Measurements from ENCODE around the gene CCDC106.

CCDC106 gene

DNA sequence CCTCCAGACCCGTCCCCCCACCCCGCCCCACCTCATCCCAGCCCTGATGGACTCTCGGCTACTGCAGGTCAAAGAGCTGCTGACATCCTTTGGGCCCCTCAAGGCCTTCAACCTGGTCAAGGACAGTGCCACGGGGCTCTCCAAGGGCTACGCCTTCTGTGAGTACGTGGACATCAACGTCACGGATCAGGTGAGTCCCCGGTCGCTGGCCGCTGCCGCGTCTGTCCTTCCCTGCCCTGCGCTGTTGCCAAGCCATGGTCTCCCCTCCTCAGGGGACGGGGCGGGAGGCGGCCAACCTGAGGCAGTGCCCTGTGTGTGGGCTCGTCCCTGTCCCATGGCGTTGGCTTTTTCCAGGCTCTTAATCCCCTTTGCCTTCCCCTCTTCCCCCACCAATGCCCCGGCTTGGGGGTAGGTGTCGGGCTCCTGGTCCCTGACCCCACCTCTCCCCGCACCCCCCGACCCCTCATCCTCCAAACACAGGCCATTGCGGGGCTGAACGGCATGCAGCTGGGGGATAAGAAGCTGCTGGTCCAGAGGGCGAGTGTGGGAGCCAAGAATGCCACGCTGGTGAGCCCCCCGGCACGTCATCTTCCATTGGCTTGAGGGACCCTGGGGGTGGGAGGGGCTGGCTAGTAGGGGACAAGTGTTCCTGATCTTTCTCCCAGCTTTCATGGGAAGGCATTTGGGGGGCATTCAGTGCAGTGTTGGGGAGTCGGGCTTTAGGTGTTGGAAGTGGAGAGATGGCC, 20.8 kb downstream of the CCDC106 start:
- DNase-seq (ENCODE audit: low read depth), result no peak

DNA sequence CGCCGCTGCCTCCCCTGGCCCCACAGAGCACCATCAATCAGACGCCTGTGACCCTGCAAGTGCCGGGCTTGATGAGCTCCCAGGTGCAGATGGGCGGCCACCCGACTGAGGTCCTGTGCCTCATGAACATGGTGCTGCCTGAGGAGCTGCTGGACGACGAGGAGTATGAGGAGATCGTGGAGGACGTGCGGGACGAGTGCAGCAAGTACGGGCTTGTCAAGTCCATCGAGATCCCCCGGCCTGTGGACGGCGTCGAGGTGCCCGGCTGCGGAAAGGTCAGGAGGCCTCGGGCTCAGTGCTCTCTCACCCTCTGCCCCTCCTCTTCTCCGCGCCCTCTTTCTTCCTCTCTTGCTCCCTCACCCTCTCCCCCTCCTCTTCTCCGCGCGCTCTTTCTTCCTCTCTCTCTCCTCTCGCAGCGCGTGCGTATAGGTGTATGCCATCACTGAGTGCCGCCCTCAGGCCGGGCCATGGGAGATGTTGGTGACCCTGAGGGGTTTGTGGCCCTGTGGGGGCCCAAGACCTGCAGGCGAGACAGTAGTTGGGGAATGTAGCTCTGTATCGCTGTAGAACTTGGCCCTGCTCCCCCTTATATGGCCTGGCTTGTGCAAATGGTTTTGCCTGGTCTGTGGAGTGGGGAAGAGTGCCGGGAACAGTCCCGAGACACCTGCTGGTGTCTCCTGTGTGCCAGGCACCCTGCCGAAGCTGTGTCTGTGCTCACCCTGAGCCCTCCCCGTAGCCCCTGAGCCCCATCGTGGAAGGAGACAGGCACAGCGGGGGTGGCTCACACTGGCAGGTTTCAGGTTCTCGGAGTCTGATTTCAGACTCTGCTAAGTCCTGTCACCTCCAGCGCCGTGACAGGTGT, 21.6 kb downstream of the CCDC106 start:
- no peak for DNase-seq (ENCODE audit: low read depth)

DNA sequence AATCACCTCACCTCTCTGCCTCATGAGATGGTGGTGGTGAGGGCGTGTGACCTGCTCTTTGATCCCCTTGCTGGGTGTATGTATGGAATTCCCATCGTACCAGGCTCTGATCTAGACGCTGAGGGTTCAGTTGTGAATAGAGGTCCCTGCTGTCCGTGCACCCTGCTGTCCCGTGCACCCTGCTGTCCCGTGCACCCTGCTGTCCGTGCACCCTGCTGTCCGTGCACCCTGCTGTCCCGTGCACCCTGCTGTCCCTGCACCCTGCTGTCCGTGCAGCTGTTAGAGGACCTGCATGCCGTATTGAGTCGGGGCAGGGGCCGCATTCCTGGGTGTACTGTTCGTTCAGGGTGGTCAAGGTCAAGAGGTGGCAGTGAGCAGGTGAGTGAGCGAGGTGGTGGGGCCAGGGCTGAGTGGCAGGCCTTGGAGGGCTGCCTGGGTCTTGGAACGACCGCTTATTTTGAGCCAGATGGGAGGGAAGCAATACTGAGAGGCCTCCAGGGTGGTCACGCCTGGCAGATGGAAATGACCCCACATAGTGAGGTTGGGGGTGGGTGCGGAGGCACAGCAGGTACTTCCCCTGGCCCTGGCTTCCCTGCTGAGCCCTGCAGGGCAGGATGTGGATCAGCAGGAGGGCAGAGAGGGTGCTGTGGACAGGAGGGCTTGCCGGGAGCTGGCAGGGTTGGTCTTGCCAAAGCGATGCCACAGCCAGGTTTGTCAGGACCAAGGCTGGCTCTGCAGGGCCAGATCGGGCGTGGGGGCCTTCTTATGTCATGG, 22.5 kb downstream of the CCDC106 start:
- DNase-seq (ENCODE audit: low read depth), result no peak

DNA sequence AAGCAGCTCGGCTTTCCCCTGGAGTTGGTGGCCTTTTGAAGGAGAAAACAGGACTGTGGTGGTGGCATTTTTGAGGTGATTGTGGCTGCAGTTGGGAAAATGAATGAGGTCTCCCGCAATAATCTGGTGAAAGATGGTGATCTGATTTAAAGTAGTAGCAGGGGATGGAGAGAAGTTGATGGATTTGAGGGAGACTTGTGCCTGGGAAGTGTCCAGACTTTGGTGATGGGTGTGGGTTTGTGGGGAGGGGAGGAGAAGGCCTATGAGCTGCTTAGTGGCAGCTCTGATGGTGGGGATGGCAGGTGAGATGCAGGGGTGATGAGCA, 23.0 kb downstream of the CCDC106 start:
- no peak for DNase-seq (ENCODE audit: low read depth)

DNA sequence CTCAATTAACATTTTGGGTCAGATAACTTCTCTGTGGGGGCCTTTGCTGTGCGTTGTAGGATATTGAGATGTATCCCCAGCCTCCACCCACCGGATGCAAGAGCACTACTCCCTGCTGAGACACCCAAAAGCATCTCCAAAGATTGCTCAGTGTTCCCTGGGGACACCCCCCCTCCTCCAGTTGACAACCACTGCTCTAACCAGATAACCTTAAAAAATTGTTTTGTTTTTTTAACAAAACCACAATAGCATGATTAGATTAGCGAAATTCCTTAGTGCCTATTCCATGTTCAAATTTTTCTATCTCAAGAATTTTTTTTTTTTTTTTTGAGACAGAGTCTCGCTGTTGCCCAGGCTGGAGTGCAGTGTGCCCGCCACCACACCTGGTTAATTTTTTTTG, 24.4 kb downstream of the CCDC106 start:
- DNase-seq (ENCODE audit: low read depth), result no peak

DNA sequence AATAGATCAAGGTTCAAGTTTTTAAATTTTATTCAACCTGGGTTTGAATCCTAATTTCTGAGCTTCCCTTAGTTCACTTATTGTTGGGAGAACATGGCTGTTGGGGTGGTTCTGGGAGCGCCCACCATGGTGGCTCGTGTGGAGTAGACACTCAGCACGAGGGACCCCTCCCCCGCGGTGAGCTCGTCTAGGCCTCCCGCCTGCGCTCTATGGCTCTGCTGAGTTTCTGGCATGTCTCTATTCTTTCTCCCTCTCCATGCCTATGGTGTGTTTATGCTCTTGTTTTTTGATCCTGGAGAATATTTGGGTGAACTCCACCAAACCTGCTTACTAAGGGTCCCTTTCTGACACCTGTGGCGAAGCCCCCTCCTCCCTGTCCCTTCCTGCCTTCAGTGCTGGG, 25.5 kb downstream of the CCDC106 start:
- DNase-seq (ENCODE audit: low read depth), result no peak

- DNase-seq (ENCODE audit: low read depth), result no peak
Measured at GRCh38 chr19:55673889-55674288, 25.9 kb downstream of the CCDC106 start.

DNA sequence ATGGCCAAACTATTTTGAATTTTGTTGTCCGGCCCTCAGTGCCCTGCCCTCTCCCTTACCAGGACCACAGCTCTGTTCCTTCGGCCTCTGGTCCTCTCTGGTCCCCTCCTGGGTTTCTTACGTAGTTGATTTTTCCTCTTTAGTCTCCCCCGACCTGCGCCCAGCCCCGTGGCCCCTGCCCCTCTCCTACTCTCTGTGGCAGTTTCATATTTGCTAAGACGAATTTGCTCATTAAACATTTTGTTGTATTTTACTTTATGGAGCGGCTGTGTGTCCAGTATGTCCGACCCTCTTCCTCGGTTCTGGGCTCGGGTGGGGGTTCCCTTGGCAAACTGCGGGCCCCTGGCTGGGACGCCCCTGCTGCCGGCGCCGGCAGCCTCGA, 26.4 kb downstream of the CCDC106 start:
- no peak for DNase-seq (ENCODE audit: low read depth)

GRCh38 chr19:55674841-55675660, 27.0 kb downstream of the CCDC106 start, which contains the start of gene EPN1:
TSS of gene EPN1 (plus strand) at chr19:55675226. CDS start at chr19:55678628, 3,402 bp downstream.
- peak; percentile 99 for DNase-seq (ENCODE audit: low read depth)

DNA sequence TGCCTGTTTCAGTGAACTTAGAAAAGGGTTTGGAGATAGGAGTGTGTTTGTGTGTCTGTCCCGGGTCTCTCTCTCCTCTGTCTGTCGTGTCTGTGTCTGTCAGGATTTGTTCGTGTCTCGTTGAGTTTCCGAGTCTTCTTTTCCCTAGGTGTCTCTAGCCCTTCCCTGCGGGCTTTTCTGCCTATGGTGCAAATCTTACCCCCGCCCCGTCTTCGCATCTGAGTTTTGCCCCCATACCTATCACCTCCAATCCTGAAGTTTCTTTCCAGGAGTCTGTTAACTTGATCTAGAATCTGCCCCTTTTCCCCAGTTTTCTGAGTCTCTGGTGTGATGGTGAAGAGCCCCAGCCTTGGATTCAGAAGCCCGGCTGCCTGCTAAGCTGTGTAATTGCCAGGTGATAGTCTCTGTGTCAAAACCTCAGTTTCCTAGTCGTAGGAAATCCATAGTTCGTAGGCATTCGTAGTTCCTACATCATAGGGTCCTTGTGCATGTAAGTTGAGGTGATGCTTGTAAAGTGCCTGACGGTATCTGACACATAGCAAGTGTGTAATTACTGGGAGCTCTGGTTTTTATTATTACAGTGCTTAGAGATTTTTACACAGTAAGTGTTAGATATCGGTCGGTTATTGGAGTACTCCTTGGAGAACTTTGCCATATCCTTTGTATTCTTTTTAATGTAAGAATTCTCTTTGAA, 27.8 kb downstream of the CCDC106 start:
- no peak for DNase-seq (ENCODE audit: low read depth)

GRCh38 chr19:55676383-55676782, 28.4 kb downstream of the CCDC106 start:
- no peak for DNase-seq (ENCODE audit: low read depth)

GRCh38 chr19:55676889-55677505, 29.0 kb downstream of the CCDC106 start:
- DNase-seq (ENCODE audit: low read depth), result no peak

- DNase-seq (ENCODE audit: low read depth), result no peak
Measured at GRCh38 chr19:55677572-55678028, 29.6 kb downstream of the CCDC106 start.

GRCh38 chr19:55678121-55678671, 30.2 kb downstream of the CCDC106 start:
- DNase-seq (ENCODE audit: low read depth), result no peak

- no peak for DNase-seq (ENCODE audit: low read depth)
Measured at GRCh38 chr19:55679343-55680257, 31.6 kb downstream of the CCDC106 start.

DNA sequence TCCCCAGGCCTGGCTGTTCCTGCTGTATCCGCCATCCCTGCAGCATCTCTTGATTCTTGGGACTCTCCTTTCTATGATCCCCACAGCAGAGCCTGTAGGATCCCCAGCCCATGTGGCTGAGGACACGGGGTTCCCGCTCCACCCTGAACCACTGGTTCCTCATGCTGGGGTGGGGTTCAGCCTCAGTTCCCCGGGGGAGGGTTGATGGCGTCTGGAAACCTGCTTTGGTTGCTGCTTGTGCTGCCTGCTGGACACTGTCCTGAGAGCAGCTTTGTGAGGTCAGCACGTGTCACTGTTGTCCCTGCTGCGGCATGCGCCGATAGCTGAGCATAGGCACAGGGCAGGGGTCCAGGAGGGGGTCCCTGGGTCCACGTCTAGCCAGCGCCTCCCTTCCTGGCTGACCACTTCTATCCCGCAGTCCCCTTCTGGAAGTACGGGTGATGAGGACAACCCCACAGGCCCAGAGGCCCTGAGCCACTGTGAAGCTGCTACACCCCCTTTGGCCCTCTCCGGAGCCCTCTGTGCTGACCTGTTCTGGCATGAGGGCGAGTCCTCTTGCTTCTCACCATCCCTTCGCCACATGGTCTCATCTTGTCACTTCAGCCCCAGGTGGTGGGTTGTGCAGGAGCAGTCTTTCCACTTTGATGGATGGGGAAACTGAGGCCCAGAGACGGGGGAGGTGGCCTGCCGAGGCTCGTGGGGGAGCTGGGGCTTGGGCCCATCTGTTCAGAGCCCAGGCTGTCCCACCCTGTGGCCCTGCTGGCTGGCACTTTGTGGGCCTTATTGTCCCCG, 32.5 kb downstream of the CCDC106 start:
- no peak for DNase-seq (ENCODE audit: low read depth)

DNA sequence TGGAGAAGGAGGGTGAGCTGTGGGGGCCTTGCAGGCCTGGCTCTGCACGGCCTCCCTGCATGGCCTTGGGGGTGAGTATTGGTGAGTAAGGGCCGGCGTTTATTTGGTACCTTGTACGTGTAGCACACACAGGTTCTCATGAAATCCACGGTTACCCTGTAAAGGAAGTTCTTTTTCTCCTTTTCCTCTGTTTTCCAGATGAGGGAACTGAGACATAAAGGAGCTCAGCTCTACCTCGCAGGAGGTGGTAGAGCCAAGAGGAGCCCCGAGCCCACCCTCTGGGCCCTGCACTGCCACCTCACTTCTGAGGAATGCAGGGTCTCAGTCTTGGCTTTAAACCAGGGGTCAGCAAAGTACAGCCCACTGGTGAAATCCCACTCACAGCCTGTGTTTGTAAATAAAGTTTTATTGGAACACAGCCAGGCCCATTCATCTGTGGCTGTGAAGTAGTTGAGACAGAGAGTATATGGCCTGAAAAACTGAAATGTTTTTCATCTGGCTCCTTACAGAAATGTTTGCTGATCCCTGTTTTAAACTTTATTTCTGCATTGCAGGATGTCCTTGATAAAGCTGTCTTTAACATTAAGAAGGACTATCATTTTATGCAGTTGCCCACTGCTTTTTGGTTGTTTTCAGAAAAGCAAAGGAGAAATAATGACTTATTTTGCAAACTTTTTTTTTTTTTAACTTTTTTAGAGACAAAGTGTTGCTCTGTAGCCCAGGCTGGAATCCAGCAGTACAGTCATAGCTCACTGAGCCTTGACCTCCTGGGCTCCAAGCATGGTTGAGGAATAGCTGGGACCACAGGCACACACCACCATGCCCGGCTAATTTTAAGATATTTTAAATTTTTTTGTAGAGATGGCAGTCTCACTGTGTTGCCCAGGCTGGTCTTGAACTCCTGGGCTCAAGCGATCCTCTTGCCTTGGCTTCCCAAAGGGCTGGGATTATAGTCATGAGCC, 33.4 kb downstream of the CCDC106 start:
- DNase-seq (ENCODE audit: low read depth), result no peak
